HG03159 (cell line): ENCODE results near the gene DNAJB1.

Source experiments
- ATAC-seq: cut with Tn5 transposase; IDR thresholded peaks from one replicate; pipeline ENCODE4 v1.9.1; 2021; ENCODE audit warnings: mild to moderate bottlenecking, moderate library complexity; ENCODE audit not compliant: unreplicated experiment

DNAJB1 gene

DNA sequence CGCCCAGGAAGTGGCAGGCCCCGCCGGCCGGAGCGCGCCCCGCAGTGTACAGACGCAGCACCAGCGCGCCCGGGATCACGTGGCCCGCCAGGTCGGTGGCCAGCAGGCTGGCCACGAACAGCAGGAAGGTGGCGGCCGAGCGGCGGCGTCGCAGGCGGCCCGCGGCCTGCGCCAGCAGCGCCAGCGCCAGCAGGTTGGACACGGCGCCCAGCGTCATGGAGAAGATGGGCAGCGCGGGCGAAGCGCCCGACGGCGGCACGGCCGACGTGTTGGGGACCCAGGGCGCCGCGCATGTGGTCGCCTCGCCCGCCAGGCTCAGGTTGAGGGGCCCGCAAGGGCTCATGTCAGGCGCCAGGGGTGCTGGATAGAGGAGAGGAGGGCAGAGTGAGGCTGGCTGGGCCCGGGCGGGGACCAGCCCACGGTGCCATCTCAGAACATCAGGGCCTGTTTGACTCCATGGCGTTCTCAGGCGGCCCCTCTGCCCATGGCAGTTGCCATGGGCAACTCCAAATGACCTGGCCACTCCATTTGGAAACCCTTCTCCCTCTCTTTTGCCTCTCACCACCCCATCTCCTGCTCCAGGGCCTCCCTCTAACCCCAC, 44.1 kb downstream of the DNAJB1 start:
- no peak for ATAC-seq

DNA sequence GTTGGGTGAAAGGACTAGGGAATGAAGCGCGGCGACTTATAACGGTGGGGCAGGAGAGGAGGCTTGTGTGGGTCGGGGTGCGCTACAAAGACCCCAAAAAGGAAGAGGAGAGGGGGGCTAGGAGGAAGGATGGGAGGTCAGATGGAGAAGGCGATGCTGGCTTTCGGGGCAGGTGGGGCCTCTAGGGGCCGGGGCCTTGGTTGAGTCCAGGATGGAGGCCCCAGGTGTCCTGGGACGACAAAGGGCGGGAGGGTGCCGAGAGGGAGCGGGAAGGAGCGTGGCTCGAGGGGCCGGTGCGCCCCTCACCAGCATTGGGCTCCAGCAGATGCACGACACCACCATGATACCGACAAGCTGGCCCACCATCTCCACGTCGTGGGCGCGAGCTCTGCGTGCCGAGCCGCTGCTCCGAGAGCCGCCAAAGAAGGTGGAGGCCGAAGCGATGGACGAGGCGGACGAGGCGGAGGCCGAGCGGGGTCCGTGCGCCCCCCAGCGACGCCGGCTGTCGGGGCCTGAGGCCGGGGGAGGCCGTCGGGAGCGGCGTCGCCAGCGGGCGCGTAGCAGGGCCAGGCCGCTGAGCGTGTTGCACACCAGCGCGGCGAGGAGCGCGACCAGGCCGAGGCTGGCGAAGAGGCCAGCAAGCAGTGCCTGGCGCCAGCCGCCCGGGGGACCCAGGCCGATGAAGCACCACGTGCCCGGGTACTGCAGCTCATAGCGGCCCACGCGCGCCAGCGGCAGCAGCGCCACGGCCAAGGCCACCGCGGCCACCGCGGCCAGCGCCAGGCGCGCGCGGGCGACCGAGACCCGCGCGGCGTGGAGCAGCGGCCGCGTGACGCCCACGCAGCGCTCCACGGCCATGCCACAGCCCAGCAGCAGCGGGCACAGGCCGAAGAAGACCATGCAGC, 44.9 kb downstream of the DNAJB1 start:
- ATAC-seq = no peak

DNA sequence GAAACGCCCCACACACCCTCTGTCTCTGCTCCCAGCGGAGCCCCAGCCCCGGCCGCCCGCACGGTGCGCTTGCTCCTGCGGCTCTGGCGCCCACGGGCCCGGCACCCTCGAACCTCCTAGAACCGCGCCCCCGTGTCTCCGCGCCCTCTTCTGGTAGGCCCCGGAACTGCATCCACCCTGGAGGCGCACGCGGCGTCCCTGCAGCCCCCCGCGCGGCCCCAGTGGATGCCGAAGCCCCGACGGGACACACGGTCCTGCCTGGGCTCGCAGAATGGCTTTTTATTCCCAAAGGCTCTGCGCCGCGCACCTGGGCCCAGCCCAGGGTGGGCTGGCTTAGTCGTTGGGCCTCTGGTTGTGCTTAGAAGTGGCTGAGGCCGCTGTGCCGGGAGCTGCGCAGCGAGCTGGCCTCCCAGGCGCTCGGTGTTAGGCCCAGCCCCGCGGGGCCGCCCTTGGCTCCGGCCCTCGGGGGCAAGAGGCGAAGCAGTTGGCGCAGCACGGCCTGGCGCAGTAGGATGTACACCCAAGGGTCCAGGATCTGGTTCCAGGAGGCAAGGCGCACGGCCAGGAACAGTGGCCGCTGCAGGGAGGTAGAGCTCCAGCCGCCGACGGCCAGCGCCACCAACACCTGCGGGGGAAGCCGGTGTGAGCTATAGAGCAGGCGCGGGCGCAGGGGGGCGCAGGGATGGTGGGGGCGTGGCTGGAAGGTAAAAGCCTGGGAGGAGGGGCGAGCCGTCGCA, 45.8 kb downstream of the DNAJB1 start:
- no peak for ATAC-seq

DNA sequence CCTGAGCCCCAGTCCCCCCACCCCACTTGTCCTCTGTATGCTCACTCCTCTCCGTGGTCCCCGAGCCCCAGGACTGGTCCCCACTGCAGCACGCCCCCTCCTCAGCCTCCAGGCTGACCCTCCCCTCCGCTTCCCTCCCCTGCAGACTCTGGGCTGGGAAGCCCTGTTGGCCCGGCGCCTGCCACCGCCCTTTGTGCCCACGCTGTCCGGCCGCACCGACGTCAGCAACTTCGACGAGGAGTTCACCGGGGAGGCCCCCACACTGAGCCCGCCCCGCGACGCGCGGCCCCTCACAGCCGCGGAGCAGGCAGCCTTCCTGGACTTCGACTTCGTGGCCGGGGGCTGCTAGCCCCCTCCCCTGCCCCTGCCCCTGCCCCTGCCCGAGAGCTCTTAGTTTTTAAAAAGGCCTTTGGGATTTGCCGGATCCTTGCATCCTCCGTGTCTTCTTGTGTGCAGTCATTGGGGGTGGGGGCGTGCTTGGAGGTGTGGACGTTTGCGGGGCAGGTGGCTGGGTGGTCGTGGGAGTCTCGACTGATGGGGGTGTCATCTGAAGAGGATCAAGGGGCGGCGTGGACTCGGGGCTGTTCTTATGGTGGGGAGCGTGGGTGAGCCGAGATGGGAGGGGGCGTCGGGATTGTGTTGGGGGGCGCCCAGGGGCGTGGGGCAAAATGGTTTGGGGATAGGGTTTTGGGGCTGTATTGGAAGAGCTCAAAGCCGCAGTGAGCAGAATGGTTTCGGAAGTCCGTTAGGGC, 46.6 kb downstream of the DNAJB1 start:
- no peak for ATAC-seq

DNA sequence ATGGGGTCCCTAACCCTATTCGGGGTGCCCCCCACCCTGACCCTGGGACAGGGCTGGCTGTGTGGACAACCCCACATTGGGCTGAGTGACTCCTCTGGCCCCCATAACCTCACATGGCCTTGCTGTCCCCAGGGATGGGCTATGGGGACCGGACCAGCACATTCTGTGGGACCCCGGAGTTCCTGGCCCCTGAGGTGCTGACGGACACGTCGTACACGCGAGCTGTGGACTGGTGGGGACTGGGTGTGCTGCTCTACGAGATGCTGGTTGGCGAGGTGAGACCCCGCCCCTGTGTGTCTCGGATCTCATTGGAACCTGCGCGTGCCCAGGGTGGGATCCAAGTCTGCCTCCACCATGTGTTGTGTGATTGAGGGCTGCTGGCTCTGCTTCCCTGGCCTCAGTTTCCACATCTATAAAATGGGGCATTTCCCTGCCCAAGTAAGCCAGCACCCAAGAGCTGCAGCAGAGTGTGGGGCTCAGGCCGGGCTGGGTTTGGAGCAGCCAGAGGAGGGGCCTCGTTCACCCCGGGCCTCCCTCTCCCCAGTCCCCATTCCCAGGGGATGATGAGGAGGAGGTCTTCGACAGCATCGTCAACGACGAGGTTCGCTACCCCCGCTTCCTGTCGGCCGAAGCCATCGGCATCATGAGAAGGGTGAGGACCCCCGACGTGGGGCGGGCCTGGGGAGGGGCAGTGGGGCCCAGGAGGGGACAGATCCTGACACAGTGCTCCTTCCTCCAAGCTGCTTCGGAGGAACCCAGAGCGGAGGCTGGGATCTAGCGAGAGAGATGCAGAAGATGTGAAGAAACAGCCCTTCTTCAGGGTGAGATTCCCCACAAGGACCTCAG, 47.9 kb downstream of the DNAJB1 start:
- ATAC-seq = no peak

DNA sequence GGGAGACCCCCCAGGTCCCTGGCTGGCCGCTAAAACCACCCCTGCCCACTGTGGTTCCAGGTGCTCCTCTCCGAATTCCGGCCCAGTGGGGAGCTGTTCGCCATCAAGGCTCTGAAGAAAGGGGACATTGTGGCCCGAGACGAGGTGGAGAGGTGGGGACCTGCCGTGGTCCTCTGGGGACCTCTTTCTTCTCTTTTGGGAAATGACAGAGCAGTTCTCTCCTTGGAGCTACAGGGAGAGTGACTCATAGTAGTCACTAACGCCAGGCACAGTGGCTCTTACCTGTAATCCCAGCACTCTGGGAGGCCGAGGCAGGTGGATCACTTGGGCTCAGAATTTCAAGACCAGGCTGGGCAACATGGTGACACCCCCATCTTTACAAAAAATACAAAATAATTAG, 50.4 kb downstream of the DNAJB1 start:
- ATAC-seq = no peak

DNA sequence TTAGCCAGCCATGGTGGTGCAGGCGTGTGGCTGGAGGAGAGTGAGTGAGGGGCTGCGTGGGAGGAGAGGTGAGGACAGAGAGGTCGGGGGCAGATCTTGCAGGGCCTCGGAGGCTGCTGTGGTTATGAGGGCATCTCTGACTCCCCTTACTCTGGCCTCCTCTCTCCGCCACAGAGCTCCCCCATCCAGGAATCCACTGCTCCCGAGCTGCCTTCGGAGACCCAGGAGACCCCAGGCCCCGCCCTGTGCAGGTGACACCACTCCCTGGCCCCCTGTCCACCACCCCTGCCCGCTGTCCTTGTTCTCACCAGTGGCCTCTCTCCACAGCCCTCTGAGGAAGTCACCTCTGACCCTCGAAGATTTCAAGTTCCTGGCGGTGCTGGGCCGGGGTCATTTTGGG, 50.8 kb downstream of the DNAJB1 start:
- no peak for ATAC-seq
